GM21515 (cell line): ENCODE results near the gene DNM2.
A peak's percentile ranks its signal among the peaks of the same experiment; 100 is the strongest.
"Not testable (repeated sequence)": the region's sequence is repeated elsewhere in the genome, so short reads cannot be mapped to it uniquely, and the experiment has no call there.

ENCODE experiments used
- ATAC-seq: cut with Tn5 transposase; IDR thresholded peaks from one replicate; pipeline ENCODE4 v1.9.1; 2021; ENCODE audit not compliant: unreplicated experiment

DNM2 gene

DNA sequence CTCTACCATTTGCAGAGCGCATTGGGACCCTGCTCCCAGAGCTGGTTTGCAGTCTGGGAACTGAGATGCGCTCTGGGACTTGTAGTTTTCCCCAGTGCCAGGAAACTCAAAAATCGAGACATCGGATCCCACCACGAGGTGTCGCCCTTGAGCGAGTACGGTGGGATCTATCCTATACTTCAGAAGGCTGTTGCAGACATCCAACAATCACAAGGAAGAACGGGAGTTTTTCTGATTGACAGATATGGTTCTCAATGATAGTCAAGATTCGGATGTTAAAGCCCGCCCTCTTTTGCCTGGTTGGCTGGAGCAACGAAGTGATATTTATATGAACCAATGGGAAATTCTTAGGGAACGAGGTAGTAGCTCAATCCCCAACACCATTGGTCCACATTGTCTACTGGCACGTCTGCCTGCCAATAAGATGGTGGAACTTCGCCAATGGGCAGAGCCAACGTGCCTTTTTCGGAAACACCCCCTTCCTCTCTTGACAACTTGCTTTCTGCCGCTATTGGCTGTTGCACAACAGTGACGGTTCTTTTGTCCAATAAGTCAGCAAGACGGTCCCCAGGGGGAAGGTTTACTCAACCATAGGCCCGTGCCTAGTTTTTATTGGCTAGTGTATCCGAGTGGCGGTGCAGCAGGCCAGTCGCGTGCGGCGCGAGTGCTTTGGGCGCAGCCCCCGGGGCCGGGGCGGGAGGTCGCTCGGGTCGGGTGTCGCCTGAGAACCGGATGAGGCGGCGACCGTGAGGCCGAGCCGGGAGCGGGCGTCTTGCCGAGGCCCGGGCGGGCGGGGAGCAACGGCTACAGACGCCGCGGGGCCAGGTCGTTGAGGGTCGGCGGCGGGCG lies at the start of gene DNM2:
TSS of gene DNM2 (plus strand) at position 724 of the 849 bp plus-strand sequence. CDS start 164 bp downstream, outside the sequence.
- ATAC-seq = peak; percentile 80

DNA sequence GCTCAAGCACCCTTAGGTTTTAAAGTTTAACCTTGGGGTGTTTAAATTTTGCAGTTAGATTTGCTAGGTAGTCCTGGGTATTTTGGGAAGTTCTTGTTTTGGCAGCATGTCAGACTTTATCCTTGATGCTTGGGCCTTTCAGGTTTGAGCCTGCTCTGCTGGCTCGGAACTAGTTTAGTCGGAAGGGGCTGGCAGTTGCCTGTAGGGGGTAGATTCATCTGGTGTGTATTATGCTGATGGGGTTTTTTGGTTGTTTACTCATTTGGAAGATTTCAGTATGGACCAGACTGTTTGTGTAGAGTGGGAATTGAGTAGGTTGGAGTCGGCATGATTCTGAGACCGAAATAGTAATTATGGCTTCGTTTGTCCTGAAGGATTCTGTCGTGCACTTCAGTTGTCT lies 48.6 kb upstream of the DNM2 start:
- ATAC-seq = no peak

DNA sequence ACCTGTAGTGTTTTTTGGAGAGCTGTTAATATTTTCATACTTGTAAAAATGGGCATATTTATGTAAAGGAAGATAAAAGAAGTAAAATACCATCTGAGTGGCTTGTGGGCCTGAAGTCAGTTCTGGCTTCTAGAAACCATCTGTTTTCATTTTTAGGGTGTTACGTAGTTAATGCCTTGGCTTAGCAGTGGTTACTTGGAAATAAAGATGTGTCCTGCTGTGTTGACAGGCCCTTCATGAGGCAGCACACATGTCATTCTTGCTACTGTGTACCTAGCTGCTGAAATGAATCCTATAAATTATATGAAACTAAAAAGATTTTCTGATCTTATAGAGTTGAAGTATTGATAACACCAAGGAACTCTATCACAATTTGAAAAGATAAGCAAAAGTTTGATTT lies 47.7 kb upstream of the DNM2 start:
- ATAC-seq = no peak

DNA sequence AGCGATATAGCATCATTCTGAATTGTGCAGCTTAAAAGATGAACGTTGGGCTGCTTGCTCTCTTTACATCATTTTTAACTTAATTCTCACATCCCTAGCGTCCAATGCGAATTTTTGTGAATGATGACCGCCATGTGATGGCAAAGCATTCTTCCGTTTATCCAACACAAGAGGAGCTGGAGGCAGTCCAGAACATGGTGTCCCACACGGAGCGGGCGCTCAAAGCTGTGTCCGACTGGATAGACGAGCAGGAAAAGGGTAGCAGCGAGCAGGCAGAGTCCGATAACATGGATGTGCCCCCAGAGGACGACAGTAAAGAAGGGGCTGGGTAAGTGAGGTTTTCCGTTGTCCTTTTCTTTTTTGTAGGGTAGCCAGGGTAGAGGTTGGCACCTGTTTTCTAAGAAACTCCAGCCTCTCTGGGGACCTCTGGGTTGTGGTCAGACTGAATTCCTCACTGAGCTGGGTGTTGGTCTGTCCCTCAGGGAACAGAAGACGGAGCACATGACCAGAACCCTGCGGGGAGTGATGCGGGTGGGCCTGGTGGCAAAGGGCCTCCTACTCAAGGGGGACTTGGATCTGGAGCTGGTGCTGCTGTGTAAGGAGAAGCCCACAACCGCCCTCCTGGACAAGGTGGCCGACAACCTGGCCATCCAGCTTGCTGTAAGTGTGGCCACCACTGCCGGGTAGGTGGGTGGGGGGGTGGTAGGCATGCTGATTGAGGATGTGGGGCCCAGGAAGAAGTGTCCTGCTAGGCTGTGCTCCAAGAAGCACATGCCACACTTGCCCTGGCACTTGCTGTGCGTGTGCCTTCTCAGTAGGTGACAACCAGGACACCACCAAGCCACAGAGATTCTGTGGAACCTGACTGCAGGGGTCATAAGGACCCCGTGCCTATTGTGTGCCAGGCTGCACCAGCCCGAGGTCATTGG lies 46.7 kb upstream of the DNM2 start:
- ATAC-seq = no peak

DNA sequence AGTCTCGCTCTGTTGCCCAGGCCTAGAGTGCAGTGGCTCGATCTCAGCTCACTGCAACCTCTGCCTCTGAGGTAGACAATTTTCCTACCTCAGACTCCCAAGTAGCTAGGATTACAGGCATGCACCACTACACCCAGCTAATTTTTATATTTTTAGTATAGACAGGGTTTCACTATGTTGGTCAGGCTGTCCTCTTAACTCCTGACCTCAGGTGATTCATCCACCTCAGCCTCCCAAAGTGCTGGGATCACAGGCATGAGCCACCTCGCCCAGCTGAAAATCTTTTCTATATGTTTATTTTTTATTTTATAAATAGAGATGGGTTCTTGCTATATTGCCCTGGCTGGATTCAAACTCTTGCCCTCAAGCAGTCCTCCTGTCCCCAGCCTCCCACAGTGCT lies 46.0 kb upstream of the DNM2 start:
- ATAC-seq = not testable (repeated sequence)

DNA sequence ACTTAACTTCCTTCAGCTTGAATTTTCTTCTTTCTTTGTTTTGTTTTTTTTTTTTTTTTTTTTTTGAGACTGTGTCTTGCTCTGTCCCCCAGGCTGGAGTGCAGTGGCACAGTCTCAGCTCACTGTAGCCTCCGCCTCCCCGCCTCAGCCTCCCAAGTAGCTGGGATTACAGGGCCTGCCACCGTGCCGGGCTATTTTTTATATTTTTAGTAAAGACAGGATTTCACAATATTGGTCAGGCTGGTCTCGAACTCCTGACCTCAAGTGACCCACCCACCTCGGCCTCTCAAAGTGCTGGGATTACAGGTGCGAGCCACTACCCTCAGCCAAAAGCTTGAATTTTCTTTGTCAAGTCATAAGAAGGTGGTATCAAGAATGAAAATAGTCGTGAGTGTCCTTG lies 42.7 kb upstream of the DNM2 start:
- ATAC-seq = not testable (repeated sequence)

DNA sequence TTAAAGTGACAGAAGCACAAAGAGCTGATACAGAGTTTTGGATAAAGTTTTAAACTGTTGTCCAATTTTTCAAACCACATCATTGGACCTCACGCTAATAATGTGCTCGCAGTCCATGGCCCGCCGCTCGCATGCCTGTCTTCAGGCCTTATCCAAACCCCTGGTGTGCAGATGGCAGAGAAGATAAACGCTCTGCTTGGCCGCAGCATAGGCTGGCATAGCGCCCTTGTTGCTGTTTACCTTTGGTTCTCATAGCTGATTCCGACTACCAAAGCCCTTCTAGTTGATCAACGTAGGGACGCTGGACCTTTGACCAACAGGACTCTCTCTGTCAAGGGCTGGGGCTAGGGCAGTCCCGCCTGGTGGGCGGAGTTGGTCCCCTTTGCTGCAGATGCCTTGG lies 40.1 kb upstream of the DNM2 start:
- ATAC-seq = no peak

DNA sequence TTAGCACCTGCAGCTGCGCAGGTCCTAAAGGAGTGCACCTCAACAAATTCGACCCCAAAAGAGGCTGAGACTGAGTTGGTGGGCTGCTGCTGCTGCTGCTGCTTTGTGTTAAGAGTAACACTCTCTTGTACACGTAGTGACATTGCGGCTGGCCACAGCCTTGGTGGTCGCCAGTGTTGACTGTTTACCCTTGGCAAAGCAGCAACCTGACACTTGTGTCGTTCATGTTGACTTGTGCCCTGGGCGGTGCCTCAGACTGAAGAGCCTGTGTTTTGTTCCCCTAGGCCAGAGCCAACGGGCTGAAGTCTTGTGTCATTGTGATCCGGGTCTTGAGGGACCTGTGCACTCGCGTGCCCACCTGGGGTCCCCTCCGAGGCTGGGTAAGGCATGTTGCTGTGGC lies 39.1 kb upstream of the DNM2 start:
- ATAC-seq = no peak

DNA sequence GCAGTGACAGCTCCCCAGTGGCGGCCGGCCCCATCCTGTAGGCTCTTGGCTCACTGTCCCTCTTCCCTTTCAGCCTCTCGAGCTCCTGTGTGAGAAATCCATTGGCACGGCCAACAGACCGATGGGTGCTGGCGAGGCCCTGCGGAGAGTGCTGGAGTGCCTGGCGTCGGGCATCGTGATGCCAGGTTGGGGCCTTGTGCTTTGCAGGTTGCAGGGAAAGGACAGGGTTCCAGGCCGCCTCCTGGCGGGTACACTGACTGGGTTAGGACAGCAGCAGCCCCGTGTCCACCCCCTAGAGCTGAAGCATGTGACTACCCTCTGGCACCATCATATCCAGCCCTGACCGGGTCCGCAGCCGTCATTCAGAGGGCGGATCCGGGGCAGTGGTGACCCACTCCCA lies 38.1 kb upstream of the DNM2 start:
- ATAC-seq = no peak

DNA sequence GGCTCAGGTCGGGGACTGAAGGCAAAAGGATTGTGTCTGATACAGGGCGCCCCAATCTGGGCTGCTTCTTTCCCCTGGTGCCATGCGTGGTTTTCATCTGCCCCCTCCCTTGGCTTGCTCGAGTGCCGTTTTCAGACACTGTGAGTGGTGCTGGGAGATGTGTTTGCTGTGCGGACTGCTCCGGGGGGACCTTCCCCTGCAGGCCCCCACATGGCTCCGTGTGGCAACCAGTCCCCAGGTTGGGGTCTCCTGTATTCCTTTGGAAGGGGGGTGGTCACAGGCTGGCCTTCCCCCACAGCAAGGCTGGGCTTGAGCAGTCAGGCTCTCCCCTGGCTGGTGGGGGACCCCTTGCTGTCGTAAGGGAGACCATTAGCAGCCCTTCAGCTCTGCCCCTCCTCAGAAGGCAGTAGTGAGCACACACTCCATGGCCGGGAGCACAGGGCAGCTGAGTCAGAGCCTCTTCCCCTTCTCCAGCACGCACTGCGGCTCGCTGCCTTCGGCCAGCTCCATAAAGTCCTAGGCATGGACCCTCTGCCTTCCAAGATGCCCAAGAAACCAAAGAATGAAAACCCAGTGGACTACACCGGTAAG lies 37.2 kb upstream of the DNM2 start:
- no peak for ATAC-seq

DNA sequence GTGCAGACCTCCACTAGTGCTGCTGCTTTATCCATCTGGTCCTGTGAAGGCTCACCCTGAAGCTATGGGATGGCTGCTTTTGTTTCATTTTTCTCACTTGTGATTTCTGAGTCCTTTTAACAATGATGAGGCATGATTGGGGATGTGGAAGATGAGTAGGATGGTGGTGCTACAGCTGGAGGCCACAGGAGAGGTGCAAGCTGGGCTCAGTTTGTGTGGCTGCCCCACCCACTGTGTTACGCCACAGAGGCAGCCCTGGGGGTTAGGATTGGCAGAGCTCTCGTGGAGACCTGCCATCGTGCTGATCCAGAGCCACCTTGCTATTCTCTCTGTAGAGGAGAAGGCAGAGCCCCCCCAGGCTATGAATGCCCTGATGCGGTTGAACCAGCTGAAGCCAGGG lies 36.2 kb upstream of the DNM2 start:
- ATAC-seq = no peak

DNA sequence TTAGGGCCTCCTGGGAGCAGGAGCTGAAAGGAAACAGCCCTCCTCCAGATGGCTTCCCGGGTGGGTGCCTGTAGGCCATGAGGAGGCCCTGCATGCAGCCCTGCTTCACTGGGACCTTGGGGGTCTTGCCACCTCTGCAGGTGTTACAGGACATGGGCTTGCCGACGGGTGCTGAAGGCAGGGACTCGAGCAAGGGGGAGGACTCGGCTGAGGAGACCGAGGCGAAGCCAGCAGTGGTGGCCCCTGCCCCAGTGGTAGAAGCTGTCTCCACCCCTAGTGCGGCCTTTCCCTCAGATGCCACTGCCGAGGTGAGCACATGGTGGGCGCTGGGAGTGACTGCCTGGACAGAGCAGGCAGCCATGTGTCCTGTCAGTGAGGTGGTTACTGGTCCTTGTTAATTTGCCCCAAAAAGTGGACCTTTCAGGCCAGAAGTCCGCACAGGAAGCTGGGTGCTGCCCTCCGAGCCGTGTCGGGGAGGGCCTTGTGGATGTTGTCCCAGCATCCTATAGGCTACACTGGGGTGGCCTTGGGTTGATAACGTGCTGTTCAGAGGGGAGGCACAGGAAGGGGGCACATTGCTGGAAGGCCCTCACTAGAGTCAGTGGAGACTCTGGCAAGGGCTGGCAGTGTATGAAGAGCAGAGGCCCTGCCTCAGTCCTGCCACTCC lies 35.3 kb upstream of the DNM2 start:
- ATAC-seq = no peak

DNA sequence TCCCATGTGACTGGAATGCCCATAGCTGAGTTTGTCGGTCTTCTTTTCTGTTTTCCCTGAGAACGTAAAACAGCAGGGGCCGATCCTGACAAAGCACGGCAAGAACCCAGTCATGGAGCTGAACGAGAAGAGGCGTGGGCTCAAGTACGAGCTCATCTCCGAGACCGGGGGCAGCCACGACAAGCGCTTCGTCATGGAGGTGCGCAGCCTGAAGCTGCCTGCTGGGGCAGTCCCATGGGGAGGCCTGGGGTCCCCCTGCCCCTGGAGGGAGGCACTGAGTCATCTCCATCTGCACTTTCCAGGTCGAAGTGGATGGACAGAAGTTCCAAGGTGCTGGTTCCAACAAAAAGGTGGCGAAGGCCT lies 34.8 kb upstream of the DNM2 start:
- ATAC-seq = no peak

DNA sequence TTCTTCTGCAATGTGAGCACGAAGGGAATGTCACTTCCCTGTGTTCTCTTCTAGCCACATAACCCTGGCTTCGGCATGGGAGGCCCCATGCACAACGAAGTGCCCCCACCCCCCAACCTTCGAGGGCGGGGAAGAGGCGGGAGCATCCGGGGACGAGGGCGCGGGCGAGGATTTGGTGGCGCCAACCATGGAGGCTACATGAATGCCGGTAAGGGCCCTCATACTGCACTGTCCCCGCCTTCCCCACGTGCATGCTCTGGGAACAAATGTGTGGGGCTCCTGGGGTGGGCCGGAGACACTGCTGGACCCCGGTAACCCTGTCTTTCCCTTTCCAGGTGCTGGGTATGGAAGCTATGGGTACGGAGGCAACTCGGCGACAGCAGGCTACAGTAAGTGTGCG lies 34.3 kb upstream of the DNM2 start:
- ATAC-seq = no peak

DNA sequence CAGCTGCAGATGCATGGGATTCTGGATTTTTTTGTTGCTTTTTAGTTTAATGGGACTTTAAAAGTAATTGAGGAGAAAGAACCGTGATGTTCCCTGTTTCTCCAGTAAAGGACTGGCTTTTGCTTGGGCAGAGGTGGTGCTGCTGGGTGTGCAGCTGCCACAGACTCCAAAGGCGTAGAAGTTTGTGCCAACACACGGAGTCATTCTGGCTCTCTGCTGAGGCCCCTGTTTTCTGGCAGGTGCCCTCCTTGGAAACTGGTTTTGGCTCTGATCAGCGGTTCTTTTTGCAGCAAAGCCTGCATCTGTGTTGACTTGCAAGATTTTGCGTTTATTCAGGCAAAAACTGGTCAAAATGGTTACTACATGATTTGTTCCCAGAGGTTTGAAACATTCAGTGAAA lies 32.7 kb upstream of the DNM2 start:
- ATAC-seq = no peak

DNA sequence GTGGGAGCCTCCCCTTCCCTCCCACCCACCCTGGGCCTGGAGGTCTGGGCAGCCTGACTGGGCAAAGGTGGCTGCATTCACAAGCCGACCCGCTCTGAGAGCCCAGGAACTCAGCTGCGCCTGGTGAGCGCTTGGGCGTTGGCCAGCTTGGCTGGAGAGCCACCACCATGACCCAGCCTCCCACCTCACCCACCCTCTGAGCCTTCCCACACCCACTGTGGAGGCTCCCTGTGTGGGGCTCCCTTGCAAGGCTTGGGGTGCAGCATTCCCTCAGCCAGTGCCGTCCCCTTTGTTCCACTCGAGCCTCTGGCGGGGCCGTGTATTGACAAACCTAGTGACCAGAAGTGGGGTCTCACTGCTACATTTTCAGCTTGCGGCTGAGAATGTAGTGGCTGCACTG lies 31.7 kb upstream of the DNM2 start:
- ATAC-seq = no peak

DNA sequence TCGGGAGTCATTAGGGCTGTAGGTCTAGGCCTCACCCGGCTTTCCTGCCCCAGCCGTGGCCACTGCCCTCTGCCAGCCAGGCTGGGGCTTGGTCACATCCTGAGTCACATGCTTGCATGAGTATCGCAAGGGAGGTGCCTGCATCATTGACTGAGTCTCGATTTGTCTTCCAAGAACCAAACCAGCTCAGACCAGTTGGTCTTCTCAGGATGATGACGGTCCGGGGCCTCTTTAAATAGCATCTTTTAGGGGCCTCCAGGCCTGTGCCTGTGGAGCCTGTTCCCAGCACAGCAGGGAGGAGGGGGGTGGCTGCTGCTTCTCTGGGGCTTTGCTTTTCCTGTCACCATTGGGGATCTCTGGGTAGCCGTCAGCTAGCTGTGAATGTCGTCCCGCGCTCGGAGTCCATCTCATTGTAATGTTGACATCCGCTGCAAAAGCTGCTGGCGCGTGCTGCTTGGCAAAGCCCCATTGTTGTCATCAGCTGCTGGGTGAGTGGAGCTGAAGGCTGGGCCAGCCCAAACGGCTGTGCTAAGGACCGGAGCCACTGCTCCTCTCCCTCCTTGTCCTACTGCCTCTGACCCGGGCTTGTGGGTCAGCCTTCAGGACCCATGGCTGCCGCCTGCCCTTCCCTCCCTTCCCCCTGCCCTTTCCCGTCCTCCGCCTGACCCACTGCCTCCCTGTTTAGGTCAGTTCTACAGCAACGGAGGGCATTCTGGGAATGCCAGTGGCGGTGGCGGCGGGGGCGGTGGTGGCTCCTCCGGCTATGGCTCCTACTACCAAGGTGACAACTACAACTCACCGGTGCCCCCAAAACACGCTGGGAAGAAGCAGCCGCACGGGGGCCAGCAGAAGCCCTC lies 31.0 kb upstream of the DNM2 start:
- no peak for ATAC-seq

DNA sequence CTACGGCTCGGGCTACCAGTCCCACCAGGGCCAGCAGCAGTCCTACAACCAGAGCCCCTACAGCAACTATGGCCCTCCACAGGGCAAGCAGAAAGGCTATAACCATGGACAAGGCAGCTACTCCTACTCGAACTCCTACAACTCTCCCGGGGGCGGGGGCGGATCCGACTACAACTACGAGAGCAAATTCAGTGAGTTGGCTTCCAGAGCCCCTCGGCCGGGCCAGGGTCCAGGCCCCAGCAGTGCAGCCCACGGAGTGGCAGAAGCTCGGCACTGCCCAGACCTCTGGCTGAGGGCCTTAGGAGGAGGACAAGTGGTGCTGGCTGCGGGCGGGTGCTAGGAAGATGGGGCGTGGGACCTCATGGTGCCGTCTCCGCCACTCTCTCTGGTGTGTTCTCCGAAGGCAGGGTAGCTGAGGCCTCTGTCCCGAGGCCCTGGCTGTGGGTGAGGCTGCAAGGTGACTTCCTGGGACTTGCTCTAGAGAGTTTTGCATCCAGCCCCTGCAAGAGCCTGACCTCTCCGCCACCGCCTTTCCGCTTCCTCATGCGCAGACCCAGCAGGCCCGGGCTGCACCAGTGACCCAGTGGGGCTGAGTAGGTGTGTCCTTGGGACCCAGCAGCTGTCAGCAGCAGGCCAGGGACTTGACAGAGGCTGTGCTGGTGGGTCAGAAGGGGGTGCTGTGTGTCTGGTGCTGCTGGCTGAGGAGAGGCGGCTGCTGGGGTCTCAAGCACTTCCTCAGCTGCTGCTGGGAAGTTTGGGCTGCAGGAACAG lies 30.2 kb upstream of the DNM2 start:
- no peak for ATAC-seq

DNA sequence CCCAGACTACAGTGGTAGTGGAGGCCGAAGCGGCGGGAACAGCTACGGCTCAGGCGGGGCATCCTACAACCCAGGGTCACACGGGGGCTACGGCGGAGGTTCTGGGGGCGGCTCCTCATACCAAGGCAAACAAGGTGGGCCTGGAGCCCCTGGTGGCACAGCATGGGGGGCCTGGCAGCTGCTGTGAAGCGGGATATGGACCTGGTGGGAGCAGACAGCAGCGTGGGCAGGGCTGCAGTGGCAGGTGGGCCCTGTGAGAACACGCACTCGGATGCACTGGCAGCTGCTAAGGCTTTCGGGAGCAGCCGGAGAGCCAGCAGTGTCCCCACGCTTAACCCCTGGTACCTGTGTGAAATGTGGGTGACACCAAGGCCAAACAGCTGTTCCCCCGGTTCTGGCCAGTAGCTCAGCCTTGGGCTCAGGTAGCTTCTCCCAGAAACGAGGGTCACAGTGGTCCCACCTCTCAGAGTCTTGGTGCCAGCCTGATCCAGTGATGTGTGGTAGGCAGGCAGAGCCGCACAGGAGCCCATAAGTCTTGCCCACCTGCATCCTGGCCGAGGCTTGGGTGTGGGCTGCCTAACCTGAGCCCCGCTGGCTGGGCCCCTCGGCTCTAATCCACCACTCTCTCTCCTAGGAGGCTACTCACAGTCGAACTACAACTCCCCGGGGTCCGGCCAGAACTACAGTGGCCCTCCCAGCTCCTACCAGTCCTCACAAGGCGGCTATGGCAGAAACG lies 29.2 kb upstream of the DNM2 start:
- ATAC-seq = no peak
